GM12874 (cell line): Measurements from ENCODE around the gene RNF208.

Experiments
- CTCF ChIP-seq: IDR thresholded peaks from 2 replicates; pipeline ENCODE4 v1.5.1; 2011; ENCODE audit warnings: low read depth, mild to moderate bottlenecking, control low read depth, low read length, moderate library complexity; ENCODE audit not compliant: insufficient read depth

RNF208 gene

GRCh38 chr9:137171149-137171900, 50.7 kb downstream of the RNF208 start:
- no peak for TF ChIP-seq CTCF

- TF ChIP-seq CTCF = no peak
Measured at GRCh38 chr9:137170486-137171148, 51.4 kb downstream of the RNF208 start.
